GM12875 (cell line): ENCODE data around the gene C3orf22.

Experiments used
- H3K4me3 ChIP-seq: one replicate; pipeline ENCODE4 v1.5.1; 2011; ENCODE audit warnings: low read depth, low read length, control low read depth
- CTCF ChIP-seq: IDR thresholded peaks from 2 replicates; pipeline ENCODE4 v1.5.1; 2011; ENCODE audit warnings: low read depth, mild to moderate bottlenecking, control low read depth, inconsistent platforms, low read length, moderate library complexity, borderline replicate concordance; ENCODE audit not compliant: insufficient read depth

The C3orf22 gene

DNA sequence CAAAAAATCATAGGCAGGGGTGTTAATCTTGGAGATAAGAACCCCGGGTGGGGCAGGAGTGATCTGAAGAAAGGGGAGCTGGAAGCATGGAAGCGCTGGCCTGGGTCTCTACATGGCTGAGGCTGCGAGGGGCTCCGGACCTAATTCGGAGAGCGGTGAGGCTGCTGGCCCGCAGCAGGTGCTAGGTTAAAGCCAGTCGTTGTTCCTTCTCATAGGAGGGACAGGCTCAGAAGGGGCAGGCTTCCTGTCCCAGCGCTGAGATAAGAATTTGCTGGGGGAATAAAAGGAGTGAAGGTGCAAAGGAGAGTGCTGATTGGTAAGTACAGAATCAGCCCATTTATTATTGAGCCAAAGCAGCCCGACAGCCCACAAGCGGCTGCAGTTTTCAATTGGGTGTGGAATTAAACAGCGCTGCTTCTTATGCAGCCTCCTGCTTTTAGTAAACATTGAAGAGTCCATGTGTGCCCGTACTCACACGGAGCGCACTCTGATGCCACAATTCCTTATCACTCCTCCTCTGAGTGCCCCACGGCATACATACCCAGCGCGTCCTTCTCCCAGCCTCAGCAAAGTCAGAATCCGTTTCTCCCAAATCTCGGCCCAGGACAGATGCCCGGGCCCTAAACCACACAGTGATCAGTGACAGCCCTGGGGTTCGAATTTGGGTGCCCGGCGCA, 17.6 kb downstream of the C3orf22 start:
- no peak for TF ChIP-seq CTCF
- no peak overlapping the region for H3K4me3 ChIP-seq

DNA sequence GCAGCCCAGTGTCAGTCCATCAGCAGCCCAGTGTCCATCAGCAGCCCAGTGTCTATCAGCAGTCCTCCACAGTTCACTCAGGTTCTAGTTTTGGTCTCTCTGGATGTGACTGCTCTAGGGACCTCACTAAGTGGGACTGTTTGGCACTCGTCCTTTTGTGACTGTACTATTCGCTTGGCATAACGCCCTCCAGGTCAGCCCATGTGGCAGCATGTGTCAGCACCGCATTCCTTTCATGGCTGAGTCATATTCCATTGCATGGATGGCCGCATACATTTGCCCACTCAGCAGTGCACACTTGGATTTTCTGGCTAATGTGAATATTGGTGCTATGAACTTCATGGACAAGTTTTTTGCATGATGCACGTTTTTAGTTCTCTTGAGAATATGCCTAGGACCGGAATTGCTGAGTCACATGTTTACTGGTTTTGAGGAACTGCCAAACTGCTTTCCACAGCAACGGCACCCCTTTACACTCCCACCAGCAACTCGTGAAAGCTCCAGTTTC, 18.3 kb downstream of the C3orf22 start:
- H3K4me3 ChIP-seq = no peak overlapping the region
- TF ChIP-seq CTCF = no peak

DNA sequence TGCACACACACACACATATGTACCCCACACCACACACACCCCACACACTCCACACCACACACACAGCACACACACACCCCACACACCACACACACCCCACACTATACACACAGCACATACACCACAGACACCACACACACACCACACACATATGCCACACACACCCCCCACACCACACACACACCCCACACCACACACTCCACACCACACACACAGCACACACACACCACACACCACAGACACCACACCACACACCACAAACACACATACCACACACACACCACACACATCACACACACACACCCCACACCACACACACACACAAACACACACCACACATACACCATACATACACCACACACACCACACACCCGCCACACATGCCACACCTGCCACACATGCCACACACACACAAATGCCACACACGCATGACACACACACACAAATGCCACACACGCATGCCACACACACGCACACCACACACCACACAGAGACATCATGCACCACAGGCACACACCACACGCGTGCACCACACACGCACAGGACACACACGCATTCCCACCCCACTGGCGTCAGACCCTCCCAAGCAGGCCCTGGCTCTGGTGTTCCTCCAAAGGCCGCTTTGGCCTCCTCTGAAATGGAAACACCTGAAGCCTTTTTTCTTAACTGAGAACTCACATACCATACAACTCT, 19.0 kb downstream of the C3orf22 start:
- no peak for TF ChIP-seq CTCF
- H3K4me3 ChIP-seq = no peak overlapping the region

- TF ChIP-seq CTCF = no peak
These were observed 19.8 kb downstream of the C3orf22 start for GRCh38 chr3:126538966-126539365.

DNA sequence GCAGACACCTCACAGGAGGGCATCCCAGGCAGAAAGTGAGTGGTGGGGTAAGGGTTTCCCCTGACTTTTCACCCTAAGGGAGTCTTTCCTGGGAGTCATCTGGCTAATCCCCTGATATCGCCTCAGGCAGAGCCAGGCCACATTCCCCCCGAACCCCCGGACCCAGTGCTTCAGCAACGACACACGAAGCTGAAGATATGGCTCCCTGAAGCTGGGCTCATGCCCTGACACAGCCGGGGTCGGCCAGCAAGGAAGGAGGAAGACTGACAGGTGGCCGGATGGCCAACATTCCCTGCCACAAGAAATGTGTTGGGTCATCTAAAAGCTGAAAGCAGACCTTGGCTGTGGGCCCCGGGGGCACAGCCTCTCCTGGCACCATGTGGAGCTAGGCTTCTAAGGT, 20.4 kb downstream of the C3orf22 start:
- H3K4me3 ChIP-seq = no peak overlapping the region

More at GRCh38 chr3:126538966-126539365, 19.8 kb downstream of the C3orf22 start:
- no peak overlapping the region for H3K4me3 ChIP-seq

DNA sequence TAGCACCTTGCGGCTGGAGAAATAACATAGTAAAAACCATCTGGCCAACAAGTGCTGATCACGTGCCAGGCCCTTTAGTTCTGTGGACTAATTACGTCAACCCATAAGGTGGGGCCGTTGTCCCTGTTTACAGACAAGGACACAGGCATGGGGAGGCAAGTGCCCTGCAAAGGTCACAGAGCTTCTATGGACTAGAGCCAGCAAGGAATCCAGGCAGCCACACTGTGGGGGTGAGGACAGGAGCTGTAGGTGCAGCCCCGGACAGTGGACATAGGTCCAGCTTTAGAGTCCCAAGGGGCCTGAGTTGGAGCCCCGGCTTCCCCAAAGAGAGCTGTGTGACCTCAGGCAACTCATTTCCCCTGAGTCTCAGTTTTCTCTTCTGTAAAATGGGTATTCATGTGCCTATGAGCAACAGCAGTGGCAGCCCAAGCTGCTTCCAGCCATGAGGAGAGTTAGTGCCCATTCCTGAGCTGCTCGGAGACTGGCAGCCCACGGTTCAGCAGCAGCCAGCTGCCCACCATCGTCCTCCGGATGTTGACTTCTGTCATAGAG, 20.9 kb downstream of the C3orf22 start:
- H3K4me3 ChIP-seq = no peak overlapping the region
- TF ChIP-seq CTCF = no peak

More for the DNA sequence above, 20.4 kb downstream of the C3orf22 start:
- no peak for TF ChIP-seq CTCF
